K562 (cell line): ENCODE results near the gene SNX12. TPM values are rescaled to one million over a fixed set of nuclear protein-coding genes. Genes with fewer than 3 reads are reported as not detected.

ENCODE experiments used
- BRF1 ChIP-seq: IDR thresholded peaks from 3 replicates; pipeline ENCODE4 v1.6.1; 2011; ENCODE audit warnings: borderline replicate concordance, mild to moderate bottlenecking; ENCODE audit not compliant: insufficient read length; ENCODE audit errors: extremely low read depth
- DPF2 ChIP-seq: fragments of 450-650 bp; IDR thresholded peaks from 2 replicates; pipeline ENCODE4 v1.6.1; 2016
- MTF1 ChIP-seq: fragments of 250-450 bp; sonication (Bioruptor Pico); IDR thresholded peaks from 2 replicates; pipeline ENCODE4 v1.9.0; 2021; ENCODE audit warnings: moderate library complexity, mild to moderate bottlenecking, inconsistent platforms, borderline replicate concordance
- NFXL1 ChIP-seq: fragments of 450-650 bp; formaldehyde crosslinking; IDR thresholded peaks from 2 replicates; pipeline ENCODE4 v1.4.0; 2021; ENCODE audit warnings: mild to moderate bottlenecking
- RBM34 ChIP-seq: fragments of 200-400 bp; formaldehyde crosslinking; IDR thresholded peaks from 2 replicates; pipeline ENCODE4 v1.6.1; 2018; ENCODE audit warnings: low read length, borderline replicate concordance; ENCODE audit not compliant: insufficient read depth
- TBL1XR1 ChIP-seq, 2 experiments: IDR thresholded peaks; 2 replicates each; pipeline ENCODE4 v1.6.1; 2012; ENCODE audit warnings: improper control_type of control experiment in 2 of 2, low read length in 2 of 2, mild to moderate bottlenecking in 1 of 2
- ZNF124 ChIP-seq: sonication (generic); formaldehyde crosslinking; IDR thresholded peaks from 2 replicates; pipeline ENCODE4 v1.8.1; 2022; ENCODE audit warnings: missing genetic modification reagents
- ZNF584 ChIP-seq: fragments of 200-800 bp; sonication (Bioruptor generic); IDR thresholded peaks from 2 replicates; pipeline ENCODE4 v1.6.1; 2016; ENCODE audit warnings: low read depth, mild to moderate bottlenecking, missing genetic modification characterization, missing compliant biosample characterization
- polyA plus RNA-seq, 8 experiments: library from polyadenylated mRNA; depleted of rRNA in 4 of 8; stranded (reverse) in 5 of 8; unstranded in 3 of 8; fragments of >200 nt; fragmentation: Nextera tagmentation in 2 of 8; fragmentation: Illumina TruSeq in 1 of 8; extraction: Ambion mirVana in 2 of 8; extraction: Trizol in 1 of 8; gene quantifications; 2 replicates each; pipeline versions ENCODE4 v1.2.1 to v1.2.3, GENCODE V29; 2011 to 2014; ENCODE audit warnings: inconsistent platforms in 1 of 8, missing spikeins in 1 of 8
- total RNA-seq, 7 experiments: library from RNA; depleted of rRNA in 6 of 7; stranded (reverse); fragments of >200 nt in 6 of 7; fragmentation: Illumina TruSeq in 2 of 7; extraction: Trizol in 2 of 7; gene quantifications; 2 replicates each; pipeline versions ENCODE4 v1.2.1 to v1.2.3, GENCODE V29; 2011 to 2021; ENCODE audit warnings: low replicate concordance in 1 of 7
- TF ChIP-seq, protein P1 (sequence below): fragments of 250-450 bp; sonication (Bioruptor Pico); IDR thresholded peaks from 2 replicates; pipeline ENCODE4 v1.8.0; 2021; ENCODE audit warnings: borderline replicate concordance, mild to moderate bottlenecking, moderate library complexity; ENCODE audit not compliant: poor library complexity, severe bottlenecking
- TF ChIP-seq, protein P2 (sequence below): fragments of 250-450 bp; sonication (Bioruptor Pico); IDR thresholded peaks from 2 replicates; pipeline ENCODE4 v1.8.0; 2021; ENCODE audit warnings: moderate library complexity, mild to moderate bottlenecking, inconsistent platforms
- TF ChIP-seq, protein P3 (sequence below), 2 experiments: IDR thresholded peaks; 2 replicates each; pipeline ENCODE4 v1.6.1; 2011; ENCODE audit warnings: borderline replicate concordance in 1 of 2, control low read depth in 1 of 2, low read depth in 1 of 2, low read length in 1 of 2, mild to moderate bottlenecking in 1 of 2, mixed read lengths in 1 of 2, moderate library complexity in 1 of 2; ENCODE audit not compliant: insufficient read depth in 1 of 2, insufficient read length in 1 of 2, poor library complexity in 1 of 2, severe bottlenecking in 1 of 2; ENCODE audit errors: extremely low read depth in 1 of 2
- TF ChIP-seq, protein P4 (sequence below): fragments of 150-350 bp; conservative IDR thresholded peaks from 2 replicates; pipeline ENCODE4 v1.6.1; 2014; ENCODE audit warnings: low read length
- TF ChIP-seq, protein P5 (sequence below): fragments of 200-800 bp; sonication (Bioruptor generic); IDR thresholded peaks from 2 replicates; pipeline ENCODE4 v1.6.1; 2016; ENCODE audit warnings: missing genetic modification characterization, missing compliant biosample characterization

SNX12 gene
- total and polyA plus RNA-seq, 9 of the 15 experiments (the other 6 are each of a cell fraction or from before 2014, with no cell fraction given), result 12.7 to 50.3 (median 37.1) TPM

DNA sequence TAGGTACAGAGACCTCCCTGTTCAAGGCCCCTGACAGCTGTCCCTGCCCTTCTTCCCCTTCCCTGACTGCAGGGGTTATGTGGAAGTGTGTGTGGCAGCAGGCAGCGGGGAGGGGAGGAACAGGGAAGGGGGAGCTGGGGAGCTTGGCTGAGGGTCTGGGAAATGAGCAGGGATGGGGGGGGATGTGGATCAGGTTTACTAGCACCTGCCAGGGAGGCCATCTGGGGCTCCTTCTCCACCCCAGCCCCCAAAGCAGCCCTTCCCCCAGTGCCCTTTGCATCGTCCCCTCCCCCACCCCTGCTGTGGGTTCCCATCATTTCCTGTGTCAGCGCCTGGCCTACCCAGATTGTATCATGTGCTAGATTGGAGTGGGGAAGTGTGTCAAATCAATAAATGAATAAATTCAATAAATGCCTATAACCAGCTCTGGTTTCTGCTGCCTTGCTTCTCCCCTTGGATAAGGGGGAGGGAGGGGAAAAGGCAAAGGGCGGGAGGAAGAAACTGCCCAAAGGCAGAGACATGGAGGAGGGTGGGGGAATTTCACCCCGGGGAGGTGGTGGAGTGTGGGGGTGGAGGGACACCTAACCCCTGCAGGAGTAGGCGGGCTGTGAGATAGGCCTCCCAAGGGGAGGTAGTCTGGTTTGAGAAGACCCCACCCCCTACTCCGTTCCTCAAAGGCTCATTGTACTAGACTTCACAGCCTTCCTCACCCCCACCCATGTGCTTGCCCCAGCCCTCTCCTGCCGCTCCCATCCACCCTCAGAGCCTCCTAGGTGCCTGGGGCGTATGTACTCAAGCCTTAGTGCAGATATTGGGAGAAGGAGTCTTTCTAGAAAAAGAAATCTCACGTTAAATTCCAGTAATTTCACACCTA is 35.2 kb upstream of the SNX12 start (continued):
- TF ChIP-seq, protein P1, sequence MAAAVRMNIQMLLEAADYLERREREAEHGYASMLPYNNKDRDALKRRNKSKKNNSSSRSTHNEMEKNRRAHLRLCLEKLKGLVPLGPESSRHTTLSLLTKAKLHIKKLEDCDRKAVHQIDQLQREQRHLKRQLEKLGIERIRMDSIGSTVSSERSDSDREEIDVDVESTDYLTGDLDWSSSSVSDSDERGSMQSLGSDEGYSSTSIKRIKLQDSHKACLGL (CRISPR knock-in tag), result no peak
- TF ChIP-seq RBM34 (no peak), BRF1 (no peak), MTF1 (no peak), ZNF124 (no peak), NFXL1 (CRISPR knock-in tag) (no peak), ZNF584 (CRISPR knock-in tag) (no peak), TBL1XR1 (IDR thresholded peaks at IDR 0.05; ENCODE audit: low read length in 2 of 2) (no peak; a peak in 2 of 4 replicates), DPF2 (peak; percentile 81)
- TF ChIP-seq, protein P2, sequence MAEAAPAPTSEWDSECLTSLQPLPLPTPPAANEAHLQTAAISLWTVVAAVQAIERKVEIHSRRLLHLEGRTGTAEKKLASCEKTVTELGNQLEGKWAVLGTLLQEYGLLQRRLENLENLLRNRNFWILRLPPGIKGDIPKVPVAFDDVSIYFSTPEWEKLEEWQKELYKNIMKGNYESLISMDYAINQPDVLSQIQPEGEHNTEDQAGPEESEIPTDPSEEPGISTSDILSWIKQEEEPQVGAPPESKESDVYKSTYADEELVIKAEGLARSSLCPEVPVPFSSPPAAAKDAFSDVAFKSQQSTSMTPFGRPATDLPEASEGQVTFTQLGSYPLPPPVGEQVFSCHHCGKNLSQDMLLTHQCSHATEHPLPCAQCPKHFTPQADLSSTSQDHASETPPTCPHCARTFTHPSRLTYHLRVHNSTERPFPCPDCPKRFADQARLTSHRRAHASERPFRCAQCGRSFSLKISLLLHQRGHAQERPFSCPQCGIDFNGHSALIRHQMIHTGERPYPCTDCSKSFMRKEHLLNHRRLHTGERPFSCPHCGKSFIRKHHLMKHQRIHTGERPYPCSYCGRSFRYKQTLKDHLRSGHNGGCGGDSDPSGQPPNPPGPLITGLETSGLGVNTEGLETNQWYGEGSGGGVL (CRISPR knock-in tag), result no peak
- TF ChIP-seq, protein P3, sequence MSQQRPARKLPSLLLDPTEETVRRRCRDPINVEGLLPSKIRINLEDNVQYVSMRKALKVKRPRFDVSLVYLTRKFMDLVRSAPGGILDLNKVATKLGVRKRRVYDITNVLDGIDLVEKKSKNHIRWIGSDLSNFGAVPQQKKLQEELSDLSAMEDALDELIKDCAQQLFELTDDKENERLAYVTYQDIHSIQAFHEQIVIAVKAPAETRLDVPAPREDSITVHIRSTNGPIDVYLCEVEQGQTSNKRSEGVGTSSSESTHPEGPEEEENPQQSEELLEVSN (IDR thresholded peaks at IDR 0.05; ENCODE audit: borderline replicate concordance in 1 of 2, extremely low read depth in 1 of 2, insufficient read depth in 1 of 2, insufficient read length in 1 of 2, low read depth in 1 of 2, low read length in 1 of 2, poor library complexity in 1 of 2, severe bottlenecking in 1 of 2), result peak; percentile 42 to 81
- TF ChIP-seq, protein P4, sequence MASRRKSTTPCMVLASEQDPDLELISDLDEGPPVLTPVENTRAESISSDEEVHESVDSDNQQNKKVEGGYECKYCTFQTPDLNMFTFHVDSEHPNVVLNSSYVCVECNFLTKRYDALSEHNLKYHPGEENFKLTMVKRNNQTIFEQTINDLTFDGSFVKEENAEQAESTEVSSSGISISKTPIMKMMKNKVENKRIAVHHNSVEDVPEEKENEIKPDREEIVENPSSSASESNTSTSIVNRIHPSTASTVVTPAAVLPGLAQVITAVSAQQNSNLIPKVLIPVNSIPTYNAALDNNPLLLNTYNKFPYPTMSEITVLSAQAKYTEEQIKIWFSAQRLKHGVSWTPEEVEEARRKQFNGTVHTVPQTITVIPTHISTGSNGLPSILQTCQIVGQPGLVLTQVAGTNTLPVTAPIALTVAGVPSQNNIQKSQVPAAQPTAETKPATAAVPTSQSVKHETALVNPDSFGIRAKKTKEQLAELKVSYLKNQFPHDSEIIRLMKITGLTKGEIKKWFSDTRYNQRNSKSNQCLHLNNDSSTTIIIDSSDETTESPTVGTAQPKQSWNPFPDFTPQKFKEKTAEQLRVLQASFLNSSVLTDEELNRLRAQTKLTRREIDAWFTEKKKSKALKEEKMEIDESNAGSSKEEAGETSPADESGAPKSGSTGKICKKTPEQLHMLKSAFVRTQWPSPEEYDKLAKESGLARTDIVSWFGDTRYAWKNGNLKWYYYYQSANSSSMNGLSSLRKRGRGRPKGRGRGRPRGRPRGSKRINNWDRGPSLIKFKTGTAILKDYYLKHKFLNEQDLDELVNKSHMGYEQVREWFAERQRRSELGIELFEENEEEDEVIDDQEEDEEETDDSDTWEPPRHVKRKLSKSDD, result no peak
- TF ChIP-seq, protein P5, sequence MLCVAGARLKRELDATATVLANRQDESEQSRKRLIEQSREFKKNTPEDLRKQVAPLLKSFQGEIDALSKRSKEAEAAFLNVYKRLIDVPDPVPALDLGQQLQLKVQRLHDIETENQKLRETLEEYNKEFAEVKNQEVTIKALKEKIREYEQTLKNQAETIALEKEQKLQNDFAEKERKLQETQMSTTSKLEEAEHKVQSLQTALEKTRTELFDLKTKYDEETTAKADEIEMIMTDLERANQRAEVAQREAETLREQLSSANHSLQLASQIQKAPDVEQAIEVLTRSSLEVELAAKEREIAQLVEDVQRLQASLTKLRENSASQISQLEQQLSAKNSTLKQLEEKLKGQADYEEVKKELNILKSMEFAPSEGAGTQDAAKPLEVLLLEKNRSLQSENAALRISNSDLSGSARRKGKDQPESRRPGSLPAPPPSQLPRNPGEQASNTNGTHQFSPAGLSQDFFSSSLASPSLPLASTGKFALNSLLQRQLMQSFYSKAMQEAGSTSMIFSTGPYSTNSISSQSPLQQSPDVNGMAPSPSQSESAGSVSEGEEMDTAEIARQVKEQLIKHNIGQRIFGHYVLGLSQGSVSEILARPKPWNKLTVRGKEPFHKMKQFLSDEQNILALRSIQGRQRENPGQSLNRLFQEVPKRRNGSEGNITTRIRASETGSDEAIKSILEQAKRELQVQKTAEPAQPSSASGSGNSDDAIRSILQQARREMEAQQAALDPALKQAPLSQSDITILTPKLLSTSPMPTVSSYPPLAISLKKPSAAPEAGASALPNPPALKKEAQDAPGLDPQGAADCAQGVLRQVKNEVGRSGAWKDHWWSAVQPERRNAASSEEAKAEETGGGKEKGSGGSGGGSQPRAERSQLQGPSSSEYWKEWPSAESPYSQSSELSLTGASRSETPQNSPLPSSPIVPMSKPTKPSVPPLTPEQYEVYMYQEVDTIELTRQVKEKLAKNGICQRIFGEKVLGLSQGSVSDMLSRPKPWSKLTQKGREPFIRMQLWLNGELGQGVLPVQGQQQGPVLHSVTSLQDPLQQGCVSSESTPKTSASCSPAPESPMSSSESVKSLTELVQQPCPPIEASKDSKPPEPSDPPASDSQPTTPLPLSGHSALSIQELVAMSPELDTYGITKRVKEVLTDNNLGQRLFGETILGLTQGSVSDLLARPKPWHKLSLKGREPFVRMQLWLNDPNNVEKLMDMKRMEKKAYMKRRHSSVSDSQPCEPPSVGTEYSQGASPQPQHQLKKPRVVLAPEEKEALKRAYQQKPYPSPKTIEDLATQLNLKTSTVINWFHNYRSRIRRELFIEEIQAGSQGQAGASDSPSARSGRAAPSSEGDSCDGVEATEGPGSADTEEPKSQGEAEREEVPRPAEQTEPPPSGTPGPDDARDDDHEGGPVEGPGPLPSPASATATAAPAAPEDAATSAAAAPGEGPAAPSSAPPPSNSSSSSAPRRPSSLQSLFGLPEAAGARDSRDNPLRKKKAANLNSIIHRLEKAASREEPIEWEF (CRISPR knock-in tag), result no peak
